ENCODE data around the gene SEMA3A.

Gene SEMA3A

GRCh38 chr7:84231157-84231556, 36.6 kb upstream of the SEMA3A start:
- Mint-ChIP-seq H3K4me3 (no peak overlapping the region), H3K9me3 (no peaks in the 10 kb centered on the region), H3K36me3 (ENCODE audit: low read depth) (no peaks in the 10 kb centered on the region), H3K27ac (peak overlapping the region; percentile 39), H3K4me1 (no peaks in the 10 kb centered on the region), H3K27me3 (ENCODE audit: low read depth, poor library complexity) (no peaks in the 10 kb centered on the region)
- no peak for TF ChIP-seq CTCF (IDR thresholded peaks at IDR 0.05)
- DNase-seq = no peak

DNA sequence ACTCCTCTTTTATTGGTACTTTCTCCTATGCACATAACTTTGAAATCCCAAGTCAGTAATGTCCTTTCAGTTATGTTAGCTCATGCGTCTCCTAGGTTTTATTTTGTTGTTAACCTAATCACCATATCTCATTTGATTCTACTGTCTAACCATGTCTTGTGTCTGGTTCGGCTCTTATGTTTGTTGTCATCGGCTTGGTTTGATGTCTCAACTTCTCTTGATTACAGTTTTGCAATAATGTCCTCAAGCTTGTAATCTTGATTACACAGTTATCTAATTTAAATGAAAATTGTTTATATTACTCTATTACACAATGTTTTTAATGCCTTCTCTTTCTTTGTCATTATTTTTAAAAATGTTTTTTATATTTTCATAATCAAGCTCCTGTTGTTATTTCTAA, 35.9 kb upstream of the SEMA3A start:
- Mint-ChIP-seq H3K9me3 (no peaks in the 10 kb centered on the region), H3K36me3 (ENCODE audit: low read depth) (no peaks in the 10 kb centered on the region), H3K4me3 (no peak overlapping the region), H3K27ac (no peak overlapping the region), H3K27me3 (ENCODE audit: low read depth, poor library complexity) (no peaks in the 10 kb centered on the region), H3K4me1 (peaks cover 6% of the 10 kb centered on the region)
- TF ChIP-seq CTCF (IDR thresholded peaks at IDR 0.05) = no peak
- DNase-seq = no peak

DNA sequence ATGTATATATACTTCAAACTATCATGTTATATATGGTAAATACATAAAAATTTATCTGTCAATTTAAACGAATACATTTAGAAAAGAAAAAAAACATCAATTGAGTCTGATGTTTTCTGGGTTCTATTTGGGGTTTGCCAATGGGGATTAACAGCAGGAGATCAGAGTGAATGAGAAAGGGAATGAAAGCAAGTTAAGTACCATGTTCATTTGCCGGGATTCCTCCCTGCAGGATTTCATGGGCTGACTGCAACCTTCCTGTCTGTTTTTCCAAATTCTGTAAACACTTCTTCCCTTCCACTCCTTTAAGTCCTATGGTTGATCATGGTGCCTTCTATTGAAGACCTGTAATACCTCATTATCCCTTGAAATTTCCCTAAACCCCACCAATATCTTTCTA, 33.9 kb upstream of the SEMA3A start:
- TF ChIP-seq CTCF (IDR thresholded peaks at IDR 0.05) = no peak
- no peak for DNase-seq
- peaks cover 13% of the 10 kb centered on the region for H3K4me1 Mint-ChIP-seq

DNA sequence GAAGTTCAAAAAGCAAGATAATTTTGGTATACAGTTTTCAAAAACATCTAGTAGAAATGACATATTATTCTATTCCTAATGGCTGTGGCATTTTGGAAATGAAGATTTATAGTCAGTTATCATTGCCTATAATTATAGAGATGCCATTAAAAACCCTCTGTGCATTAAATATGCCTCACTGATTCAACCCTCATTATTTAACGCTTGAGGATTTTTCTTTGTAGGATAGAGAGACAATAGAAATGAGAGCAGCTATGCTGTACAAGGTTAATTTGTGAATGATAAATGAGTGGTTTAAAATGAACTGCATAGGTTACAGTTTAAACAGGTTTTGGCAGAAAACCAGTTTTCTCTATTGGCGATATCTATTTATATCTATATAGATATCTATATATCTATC, 32.2 kb upstream of the SEMA3A start:
- Mint-ChIP-seq H3K9me3 (no peaks in the 10 kb centered on the region), H3K36me3 (ENCODE audit: low read depth) (no peaks in the 10 kb centered on the region)

More for the DNA sequence above, 33.9 kb upstream of the SEMA3A start:
- Mint-ChIP-seq H3K27ac (no peak overlapping the region), H3K4me3 (no peak overlapping the region), H3K36me3 (ENCODE audit: low read depth) (no peaks in the 10 kb centered on the region), H3K9me3 (no peaks in the 10 kb centered on the region), H3K27me3 (ENCODE audit: low read depth, poor library complexity) (no peaks in the 10 kb centered on the region)

GRCh38 chr7:84224505-84224904, 29.9 kb upstream of the SEMA3A start:
- no peak overlapping the region for H3K27ac Mint-ChIP-seq
- no peak overlapping the region for H3K4me3 Mint-ChIP-seq
- TF ChIP-seq CTCF (IDR thresholded peaks at IDR 0.05) = no peak
- peaks cover 13% of the 10 kb centered on the region for H3K4me1 Mint-ChIP-seq
- H3K9me3 Mint-ChIP-seq = peaks cover 13% of the 10 kb centered on the region
- H3K36me3 Mint-ChIP-seq (ENCODE audit: low read depth) = peaks cover 10% of the 10 kb centered on the region
- DNase-seq = no peak
- no peaks in the 10 kb centered on the region for H3K27me3 Mint-ChIP-seq (ENCODE audit: low read depth, poor library complexity)

More for the DNA sequence above, 32.2 kb upstream of the SEMA3A start:
- Mint-ChIP-seq H3K27me3 (ENCODE audit: low read depth, poor library complexity) (no peaks in the 10 kb centered on the region), H3K4me1 (peaks cover 13% of the 10 kb centered on the region), H3K4me3 (no peak overlapping the region), H3K27ac (no peak overlapping the region)
- no peak for DNase-seq
- no peak for TF ChIP-seq CTCF (IDR thresholded peaks at IDR 0.05)

GRCh38 chr7:84219310-84219709, 24.7 kb upstream of the SEMA3A start:
- no peak overlapping the region for H3K27ac Mint-ChIP-seq
- peaks cover 5% of the 10 kb centered on the region for H3K4me1 Mint-ChIP-seq
- DNase-seq = no peak
- H3K4me3 Mint-ChIP-seq = no peak overlapping the region
- no peak for TF ChIP-seq CTCF (IDR thresholded peaks at IDR 0.05)
- peaks cover 13% of the 10 kb centered on the region for H3K9me3 Mint-ChIP-seq
- H3K27me3 Mint-ChIP-seq (ENCODE audit: low read depth, poor library complexity) = no peaks in the 10 kb centered on the region
- peaks cover 10% of the 10 kb centered on the region for H3K36me3 Mint-ChIP-seq (ENCODE audit: low read depth)

Data from nephron progenitor cell (in vitro differentiated cells).